Lower lobe of right lung (tissue), 2 donors: ENCODE results near the gene PAX6. TPM values are rescaled to one million over a fixed set of nuclear protein-coding genes. Genes with fewer than 3 reads are reported as not detected.

Experiments
- ATAC-seq, 2 donors: fragments of 200-7000 bp; cut with Tn5 transposase; one replicate each; pipeline ENCODE4 v1.9.1; 2020 to 2022; ENCODE audit warnings: mild to moderate bottlenecking in 2 of 2, moderate library complexity in 2 of 2
- DNase-seq: peaks from one replicate; pipeline ENCODE4 v3.0.0-alpha.2; 2020
- H3K27ac ChIP-seq: fragments of 200-600 bp; one replicate; pipeline ENCODE4 v1.8.0; 2022
- H3K27me3 ChIP-seq: fragments of 200-600 bp; one replicate; pipeline ENCODE4 v1.8.0; 2022; ENCODE audit warnings: low read depth
- H3K36me3 ChIP-seq: fragments of 200-600 bp; one replicate; pipeline ENCODE4 v1.8.0; 2022; ENCODE audit warnings: mild to moderate bottlenecking
- H3K4me1 ChIP-seq: fragments of 200-600 bp; one replicate; pipeline ENCODE4 v1.8.0; 2022
- H3K4me3 ChIP-seq: fragments of 200-600 bp; one replicate; pipeline ENCODE4 v1.8.0; 2022; ENCODE audit warnings: mild to moderate bottlenecking
- H3K9me3 ChIP-seq: fragments of 200-600 bp; one replicate; pipeline ENCODE4 v1.8.0; 2022
- intact Hi-C: fragments of 100-400 bp; cut with DNase I; formaldehyde crosslinking; loops from one replicate; pipeline ENCODE4 v1.11.0; 2022
- total RNA-seq: library from RNA; stranded (reverse); fragmentation: NEBNext Ultra II Directional; extraction: Animal tissue kit (Norgen Biotek cat#: 25700); gene quantifications from one replicate; pipeline ENCODE4 v1.2.1, GENCODE V29; 2021
- TF ChIP-seq, protein P1 (sequence below): fragments of 200-600 bp; IDR thresholded peaks from one replicate; pipeline ENCODE4 v1.8.0; 2022; ENCODE audit warnings: antibody characterized with exemption, mild to moderate bottlenecking
- donor health status: DM: no; HTN: yes; CAD: no; lungs with severe emphysema.

PAX6 gene
- total RNA-seq, 1 donor from 2014 or later = not detected

DNA sequence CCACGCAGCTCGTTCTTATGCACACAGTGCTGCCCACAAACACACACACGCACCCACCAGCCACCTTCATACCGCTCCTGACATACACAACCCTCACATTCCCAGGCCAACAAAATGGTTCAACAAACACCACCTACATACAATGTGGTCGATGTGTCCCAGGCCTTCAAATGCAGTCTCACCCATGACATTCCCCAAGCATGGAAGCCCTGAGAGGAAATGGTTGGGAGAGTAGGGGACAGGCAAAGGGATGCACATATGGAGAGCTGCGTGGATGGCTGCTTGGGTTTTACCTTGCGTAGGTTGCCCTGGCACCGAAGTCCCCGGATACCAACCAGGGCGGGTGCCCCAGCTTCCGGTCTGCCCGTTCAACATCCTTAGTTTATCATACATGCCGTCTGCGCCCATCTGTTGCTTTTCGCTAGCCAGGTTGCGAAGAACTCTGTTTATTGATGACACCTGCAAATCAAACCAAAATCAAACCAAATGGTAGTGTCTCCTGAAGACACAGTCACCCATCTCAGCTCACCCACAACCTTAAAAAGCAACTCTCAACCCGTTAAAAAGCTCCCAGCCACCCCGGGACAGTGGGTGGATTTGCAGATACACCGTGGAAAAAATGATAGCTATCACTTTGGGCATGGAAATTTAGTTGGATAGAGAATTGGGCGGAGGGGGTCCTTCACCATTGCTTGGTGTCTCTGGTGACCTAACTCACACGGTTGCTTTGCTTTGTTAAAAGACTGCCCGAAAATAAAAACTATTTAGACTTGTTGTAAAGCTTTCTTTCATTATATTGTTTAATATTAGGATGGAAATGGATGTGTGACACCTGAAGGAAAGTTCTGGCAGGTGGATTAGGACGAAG lies 10.5 kb downstream of the PAX6 start:
- TF ChIP-seq, protein P1, sequence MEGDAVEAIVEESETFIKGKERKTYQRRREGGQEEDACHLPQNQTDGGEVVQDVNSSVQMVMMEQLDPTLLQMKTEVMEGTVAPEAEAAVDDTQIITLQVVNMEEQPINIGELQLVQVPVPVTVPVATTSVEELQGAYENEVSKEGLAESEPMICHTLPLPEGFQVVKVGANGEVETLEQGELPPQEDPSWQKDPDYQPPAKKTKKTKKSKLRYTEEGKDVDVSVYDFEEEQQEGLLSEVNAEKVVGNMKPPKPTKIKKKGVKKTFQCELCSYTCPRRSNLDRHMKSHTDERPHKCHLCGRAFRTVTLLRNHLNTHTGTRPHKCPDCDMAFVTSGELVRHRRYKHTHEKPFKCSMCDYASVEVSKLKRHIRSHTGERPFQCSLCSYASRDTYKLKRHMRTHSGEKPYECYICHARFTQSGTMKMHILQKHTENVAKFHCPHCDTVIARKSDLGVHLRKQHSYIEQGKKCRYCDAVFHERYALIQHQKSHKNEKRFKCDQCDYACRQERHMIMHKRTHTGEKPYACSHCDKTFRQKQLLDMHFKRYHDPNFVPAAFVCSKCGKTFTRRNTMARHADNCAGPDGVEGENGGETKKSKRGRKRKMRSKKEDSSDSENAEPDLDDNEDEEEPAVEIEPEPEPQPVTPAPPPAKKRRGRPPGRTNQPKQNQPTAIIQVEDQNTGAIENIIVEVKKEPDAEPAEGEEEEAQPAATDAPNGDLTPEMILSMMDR = no peak
- Histone ChIP-seq H3K4me1 (peaks cover 26% of the 10 kb centered on the region), H3K27ac (no peak overlapping the region), H3K4me3 (no peak overlapping the region), H3K27me3 (peaks cover 96% of the 10 kb centered on the region), H3K9me3 (no peaks in the 10 kb centered on the region), H3K36me3 (no peaks in the 10 kb centered on the region)
- ATAC-seq (no peak), DNase-seq (no peak)
- intact Hi-C loops = no loop called here

DNA sequence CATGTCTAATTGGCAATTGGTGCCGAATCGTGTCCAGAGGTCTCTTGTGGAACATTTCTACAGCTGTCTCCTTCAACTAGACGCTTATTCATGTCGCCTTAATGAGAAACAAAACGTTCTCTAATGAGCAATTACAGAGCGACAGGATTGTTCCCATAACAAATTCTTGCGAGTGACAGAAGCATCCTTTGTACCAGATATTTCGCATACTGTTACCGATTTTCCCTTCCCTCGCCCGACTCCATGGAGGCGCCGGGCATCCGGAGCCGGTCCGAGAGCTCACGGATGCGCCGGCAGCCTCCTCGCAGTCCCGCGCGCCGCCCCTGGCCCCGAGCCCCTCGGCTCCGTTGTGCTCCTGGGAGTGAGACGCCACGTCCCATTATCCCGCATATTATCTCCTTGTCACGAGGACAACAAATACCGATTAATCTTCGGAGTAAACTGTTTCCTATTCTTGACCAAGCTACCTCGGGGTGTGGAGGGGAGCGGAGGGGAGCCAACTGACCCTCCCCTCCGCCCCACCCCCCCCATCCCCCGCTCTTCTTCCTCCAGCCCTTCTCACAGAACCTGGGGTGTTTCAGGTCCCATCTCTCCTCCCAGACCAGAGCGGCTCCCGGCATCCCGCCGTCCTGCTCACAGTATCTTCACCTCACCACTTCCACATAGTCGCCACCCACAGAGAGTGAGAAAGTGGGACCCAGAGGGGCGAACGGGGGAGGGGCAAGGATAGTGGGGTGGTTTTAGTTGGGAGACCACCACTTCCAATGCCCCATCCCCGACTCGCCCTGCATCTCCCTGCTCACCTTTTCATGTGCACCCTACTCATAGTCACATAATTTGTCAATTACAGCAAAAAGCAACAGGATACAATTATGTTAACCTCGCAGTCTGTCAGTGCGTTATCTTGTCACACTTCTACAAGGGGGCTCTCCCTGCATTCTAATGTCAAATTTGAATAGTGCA lies 11.4 kb downstream of the PAX6 start:
- Histone ChIP-seq H3K27ac (no peak overlapping the region), H3K27me3 (peaks cover 96% of the 10 kb centered on the region), H3K4me1 (peaks cover 16% of the 10 kb centered on the region), H3K9me3 (no peaks in the 10 kb centered on the region), H3K36me3 (no peaks in the 10 kb centered on the region), H3K4me3 (no peak overlapping the region)
- ATAC-seq = no peak
- TF ChIP-seq, protein P1 = no peak
- DNase-seq = no peak
- intact Hi-C loops = no loop called here

DNA sequence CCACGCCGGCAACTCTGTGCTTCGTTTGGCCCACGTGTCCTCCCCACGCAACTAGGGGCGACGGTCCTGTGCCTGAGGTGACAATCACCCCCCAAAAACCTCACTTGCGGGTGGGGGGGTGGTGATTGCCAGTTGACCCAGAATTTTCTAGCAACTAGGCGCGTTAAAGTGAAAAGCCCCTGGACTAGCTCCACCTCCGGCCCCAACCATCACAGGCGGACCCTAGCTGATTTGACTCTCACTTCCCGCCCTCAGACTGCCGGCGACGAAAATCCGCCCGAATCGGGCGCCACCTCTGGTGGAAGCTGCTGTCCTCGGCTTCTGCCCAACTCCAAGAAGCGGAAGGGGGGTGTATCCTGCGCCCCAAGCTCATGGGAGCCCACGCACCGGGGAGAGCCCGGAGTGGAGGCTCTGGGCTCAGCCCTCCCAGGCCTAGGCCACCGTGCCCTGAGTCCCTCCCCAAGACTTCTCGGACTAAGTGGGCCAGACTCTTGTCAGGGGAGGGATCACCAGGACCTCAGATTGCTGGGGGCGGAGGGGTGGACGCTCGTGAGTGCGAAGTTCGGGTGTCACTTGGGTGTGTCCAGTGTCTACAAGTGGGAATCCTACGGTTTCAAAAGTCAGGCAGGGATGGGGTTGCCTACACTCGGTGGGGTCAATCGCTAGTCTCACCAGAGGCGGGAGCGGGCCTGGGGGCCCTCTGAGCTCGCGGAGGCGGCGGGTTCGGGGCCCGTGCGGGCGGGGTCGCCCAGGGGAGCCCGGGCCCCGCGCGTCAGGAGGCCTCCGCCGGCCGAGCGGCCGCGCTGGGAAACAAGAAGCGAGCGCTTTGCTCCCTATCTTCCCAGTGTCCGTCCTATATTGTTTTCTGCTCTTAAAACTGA lies 12.3 kb downstream of the PAX6 start:
- H3K27me3 ChIP-seq = peaks cover 90% of the 10 kb centered on the region
- ATAC-seq = peak; percentile 11 to 37
- H3K9me3 ChIP-seq = no peaks in the 10 kb centered on the region
- no peak overlapping the region for H3K27ac ChIP-seq
- H3K36me3 ChIP-seq = no peaks in the 10 kb centered on the region
- H3K4me1 ChIP-seq = peaks cover 8% of the 10 kb centered on the region
- no peak overlapping the region for H3K4me3 ChIP-seq
- TF ChIP-seq, protein P1 = no peak
- intact Hi-C loops = no loop called here
- DNase-seq = no peak

DNA sequence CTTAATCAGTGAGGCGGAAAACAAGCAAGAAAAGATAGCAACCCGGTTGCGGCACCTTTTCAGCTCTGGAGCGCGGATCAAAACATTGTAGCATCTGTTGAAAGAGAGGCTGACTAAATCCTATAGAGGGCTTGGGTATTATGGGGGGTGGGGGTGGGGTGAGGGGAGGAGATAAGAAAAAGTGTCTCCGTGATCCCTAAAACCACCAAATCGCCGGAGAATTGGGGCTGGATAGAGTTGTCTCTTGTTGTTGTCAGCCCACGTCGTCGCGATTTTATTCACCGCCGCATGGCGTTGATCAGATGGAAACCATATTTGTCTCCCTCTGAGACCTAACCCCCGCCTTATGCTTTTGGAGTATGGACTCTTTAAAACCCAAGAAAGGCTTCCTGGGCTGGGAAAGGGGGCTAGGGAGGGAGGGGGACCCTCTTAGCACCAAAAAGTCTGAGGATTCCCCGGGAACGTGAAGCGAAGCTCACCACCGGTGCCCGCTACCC lies 13.0 kb downstream of the PAX6 start:
- Histone ChIP-seq H3K27me3 (peaks cover 83% of the 10 kb centered on the region), H3K4me3 (no peak overlapping the region), H3K4me1 (peaks cover 8% of the 10 kb centered on the region), H3K36me3 (no peaks in the 10 kb centered on the region), H3K9me3 (no peaks in the 10 kb centered on the region), H3K27ac (no peak overlapping the region)
- TF ChIP-seq, protein P1 = no peak
- intact Hi-C loops = no loop called here
- no peak for DNase-seq
- no peak for ATAC-seq
